CD4-positive, alpha-beta T cell treated with Interferon gamma for 1 hour (primary cell): ENCODE measurements around the gene TNFSF18.
A peak's percentile ranks its signal among the peaks of the same experiment; 100 is the strongest.

Experiments
- DNase-seq: peaks from one replicate; pipeline ENCODE4 v3.0.0-alpha.2; 2020

TNFSF18 gene

DNA sequence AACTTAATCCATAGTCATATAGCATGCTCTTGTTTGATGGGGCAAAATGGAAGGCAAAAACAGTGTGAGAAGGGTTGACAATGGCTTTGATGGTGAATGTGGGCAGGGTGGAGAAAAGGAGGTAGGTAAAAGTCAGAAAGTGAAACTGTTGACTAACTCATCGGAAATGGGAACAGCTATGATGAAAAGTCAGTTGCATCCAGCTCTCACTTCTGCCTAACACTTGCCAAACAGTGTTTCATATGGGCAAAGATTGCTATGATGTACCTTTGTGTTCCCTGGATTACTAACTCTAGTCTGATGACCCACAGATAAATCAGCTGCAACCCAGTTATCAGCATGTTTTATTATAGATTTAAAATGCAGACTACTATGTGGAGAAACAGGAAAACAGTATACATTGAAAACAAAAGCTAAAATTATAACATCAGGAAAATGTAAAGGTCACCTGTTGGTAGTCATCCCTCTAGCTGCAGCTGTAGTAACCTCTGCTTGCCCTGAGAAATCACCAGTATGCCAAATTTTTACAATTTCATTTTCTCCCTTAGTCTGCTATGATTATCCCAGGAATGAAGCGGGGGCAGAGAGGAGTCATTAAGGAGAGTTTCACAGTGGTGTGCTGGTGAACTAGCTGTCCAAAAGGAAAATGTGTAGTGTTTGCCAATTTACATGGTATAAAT is 11.7 kb downstream of the TNFSF18 start:
- no peak for DNase-seq

DNA sequence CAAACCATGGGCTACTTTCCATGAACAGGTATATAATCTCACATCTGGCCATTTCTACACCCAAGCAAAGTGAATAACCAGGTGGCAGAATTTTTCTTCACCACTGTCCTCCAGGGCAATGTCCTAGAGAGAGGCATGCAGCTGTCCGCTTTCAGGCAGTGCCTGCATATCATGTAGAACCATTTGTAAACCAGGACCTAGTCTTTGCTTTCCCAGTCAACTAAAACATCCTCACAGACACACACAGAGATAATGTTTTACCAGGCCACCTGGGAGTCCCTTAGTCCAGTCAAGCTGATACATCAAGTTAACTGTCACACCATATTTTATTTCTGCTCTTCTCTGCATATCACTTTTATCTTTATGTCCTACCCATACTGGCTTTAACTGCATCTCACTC is 26.2 kb downstream of the TNFSF18 start:
- DNase-seq: no peak

GRCh38 chr1:173023343-173023742 is 27.4 kb downstream of the TNFSF18 start:
- DNase-seq: no peak

- no peak for DNase-seq
These were observed 30.5 kb downstream of the TNFSF18 start for GRCh38 chr1:173020138-173020750.

DNA sequence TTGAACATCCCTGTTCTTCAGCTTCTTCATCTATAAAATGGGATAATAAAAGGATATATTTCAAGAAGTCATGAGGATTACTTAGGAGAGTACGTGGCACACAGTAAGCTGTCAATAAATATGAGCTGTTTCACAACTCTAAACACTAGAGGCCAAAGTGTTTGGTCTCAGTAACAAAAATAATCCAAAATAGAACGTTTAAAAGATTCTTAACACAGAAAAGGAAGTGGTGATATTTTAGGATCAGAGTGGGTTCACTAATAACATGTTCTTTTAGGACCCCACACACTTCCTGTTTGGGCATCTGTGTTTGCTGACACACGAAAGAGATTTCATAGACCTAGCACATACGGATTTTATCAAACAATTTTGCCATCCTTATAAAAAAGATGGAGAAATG is 32.9 kb downstream of the TNFSF18 start:
- no peak for DNase-seq

- DNase-seq: no peak
These were observed 34.3 kb downstream of the TNFSF18 start for GRCh38 chr1:173016419-173016818.

DNA sequence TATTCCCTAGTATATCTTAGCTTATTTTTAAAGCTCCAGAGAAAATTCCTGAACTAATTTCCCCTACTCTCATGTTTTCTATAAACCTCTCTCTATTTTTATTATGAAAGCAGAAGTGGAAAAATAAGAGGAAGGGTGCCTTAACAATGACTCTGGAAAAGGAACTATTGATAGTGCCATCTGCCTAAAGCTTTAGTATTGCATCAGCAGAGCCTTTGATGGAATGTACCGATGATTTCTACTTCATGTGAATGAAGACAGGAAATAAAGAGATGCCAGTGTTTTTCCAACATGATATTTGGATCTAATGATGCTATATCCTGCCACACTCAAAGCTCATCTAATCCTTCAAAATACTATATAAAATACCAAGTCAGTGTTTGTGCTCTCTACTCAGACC is 35.1 kb downstream of the TNFSF18 start:
- no peak for DNase-seq

DNA sequence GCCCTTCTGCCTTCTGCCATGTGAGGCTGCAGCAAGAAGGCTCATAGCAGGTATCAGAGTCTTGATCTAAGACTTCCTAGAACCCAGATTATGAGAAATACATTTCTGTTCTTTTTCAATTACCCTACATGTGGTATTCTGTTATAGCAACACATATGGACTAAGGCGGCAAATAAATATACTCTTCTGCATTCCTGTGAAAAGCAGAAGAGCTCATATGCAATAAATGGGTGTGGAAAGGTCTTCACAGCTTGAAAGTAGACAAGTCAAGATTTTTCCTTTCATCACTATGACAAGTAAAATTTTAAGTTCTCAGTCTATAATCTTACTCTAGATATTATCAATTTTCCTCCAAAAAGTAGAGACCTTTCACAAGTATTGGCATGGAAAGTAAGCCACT is 36.6 kb downstream of the TNFSF18 start:
- DNase-seq: no peak

GRCh38 chr1:173012126-173012525 is 38.6 kb downstream of the TNFSF18 start:
- no peak for DNase-seq

DNA sequence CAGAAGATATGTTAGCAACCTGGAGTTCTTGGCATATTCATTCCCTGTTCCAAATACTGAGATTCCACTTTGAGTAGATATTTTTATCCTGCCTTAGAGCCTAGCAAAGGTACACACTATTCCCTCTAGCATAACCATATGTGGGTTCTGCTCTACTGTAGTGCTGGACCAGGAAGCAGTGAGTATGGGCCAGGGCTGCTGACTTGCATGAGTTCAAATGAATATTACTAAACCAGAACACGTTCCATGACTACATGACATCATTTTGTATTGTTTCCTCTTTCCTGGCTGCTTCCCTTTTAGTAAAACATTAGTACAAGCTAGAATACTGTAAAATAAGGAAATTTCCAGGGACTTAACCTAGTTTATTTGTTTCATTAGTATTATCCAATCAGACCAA is 41.1 kb downstream of the TNFSF18 start:
- peak; percentile 24 for DNase-seq

DNA sequence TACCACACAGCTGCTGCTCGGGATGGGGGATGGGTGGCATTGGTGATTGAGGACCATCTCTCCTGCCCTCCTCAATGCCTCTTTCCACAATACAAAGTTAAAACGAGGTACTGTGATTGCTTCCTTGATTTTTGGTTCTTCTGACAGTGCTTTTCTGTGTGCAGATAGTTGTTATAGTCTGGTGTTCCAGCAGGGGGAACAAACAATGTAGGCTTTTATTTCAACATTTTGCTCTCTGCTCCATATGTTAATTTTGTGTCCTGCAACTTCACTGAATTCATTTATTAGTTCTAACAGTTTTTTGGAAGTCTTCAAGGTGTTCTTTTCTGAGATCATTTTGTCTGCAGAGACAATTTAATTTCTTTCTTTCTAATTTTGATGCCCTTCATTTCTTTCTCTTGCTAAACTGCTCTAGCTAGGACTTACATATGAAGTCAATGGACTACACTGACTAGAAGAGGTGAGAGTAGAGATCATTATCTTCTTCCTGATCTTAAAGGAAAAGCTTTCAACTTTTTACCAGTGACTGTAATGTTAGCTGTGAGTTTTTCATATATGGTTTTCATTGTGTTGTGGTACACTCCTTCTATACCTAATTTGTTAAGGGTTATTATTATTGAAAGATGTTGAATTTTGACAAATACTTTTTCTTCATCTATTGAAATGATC is 45.4 kb downstream of the TNFSF18 start:
- no peak for DNase-seq

DNA sequence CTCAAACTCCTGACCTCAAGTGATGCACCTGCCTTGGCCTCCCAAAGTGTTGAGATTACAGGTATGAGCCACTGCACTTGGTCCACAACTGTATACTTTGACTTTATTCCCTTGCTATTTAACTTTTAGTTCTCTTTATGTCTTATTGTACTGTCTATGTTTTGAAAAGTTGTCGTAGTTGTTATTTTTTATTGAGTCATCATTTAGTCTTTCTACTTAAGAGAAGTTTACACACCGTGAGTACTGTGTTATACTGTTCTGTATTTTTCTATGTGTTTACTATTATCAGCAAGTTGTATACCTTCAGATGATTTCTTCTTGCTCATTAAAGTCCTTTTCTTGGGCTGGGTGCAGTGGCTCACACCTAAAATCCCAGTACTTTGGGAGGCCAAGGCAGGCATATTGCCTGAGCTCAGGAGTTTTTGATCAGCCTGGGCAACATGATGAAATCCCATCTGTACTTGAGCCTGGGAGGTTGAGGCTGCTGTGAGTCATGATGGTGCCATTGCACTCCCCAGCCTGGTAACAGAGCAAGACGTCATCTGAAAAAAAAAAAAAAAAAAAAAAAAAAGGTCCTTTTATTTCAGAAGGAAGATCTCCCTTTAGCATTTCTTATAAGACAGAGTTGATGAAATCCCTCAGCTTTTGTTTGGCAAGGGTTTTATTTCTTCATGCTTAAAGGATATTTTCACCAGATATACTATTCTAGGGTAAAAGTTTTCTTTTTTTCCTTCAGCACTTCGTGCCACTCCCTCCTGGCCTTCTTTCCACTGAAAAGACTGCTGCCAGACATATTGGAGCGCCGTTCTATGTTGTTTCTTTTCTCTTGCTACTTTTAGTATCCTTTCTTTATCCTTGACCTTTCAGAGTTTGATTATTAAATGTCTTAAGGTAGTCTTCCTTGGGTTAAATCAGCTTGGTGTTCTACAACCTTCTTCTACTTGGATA is 47.6 kb downstream of the TNFSF18 start:
- DNase-seq: no peak

DNA sequence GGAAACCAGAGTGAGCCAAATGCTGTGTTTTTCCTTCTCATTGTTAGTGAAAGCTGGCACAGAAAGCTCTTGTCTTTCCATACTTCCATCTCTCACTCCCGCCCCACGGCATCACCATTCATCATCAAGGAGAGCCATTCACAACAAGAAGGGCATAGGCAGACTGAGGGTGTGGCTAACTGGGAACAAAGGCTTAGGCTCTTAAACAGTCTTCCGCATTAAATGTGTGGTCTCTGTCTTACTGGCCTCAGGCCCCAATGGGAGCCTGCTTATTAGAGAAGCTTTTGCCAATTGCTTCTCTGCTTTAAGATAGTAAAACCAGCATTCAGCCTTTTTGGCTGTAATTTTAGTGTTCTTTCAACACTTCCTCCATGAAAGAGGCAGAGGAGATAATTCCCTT is 51.4 kb downstream of the TNFSF18 start:
- DNase-seq: no peak

DNA sequence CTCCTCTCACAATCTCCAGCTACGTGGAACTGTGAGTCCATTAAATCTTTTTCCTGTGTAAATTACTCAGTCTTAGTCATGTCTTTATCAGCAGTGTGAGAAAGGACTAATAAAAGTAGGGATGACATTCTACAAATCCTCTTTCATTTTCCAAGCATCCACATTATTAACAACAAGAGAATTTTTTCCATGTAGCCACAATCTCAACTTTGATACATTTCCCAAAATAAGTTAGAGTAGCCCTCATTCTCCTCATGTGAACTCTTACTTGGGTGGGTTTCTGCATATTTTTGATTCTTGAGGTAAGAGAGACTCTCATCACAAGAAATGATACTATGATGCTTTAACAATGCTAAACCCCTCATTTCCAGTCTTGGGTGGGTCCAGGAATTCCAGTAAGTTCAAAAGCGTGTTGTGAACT is 52.8 kb downstream of the TNFSF18 start:
- DNase-seq: no peak

DNA sequence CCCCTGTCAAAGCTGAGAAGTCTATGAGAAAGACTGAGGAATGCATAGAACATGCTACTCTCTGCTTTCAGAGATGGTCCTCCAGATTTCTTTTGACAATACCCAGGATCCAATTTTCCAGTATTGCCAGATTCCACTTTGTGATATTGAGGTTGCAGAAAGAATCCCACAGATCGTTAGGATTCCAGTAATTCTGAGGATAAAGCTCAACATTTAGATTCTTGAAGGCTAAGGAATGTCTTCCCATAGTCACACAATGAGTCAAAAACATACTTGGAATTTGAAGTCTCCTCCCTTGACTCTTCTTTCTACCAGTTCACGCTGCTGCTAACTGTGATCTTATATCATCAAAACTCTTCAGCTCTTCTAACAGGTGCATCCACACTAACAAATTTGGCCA is 57.1 kb downstream of the TNFSF18 start:
- DNase-seq: no peak

DNA sequence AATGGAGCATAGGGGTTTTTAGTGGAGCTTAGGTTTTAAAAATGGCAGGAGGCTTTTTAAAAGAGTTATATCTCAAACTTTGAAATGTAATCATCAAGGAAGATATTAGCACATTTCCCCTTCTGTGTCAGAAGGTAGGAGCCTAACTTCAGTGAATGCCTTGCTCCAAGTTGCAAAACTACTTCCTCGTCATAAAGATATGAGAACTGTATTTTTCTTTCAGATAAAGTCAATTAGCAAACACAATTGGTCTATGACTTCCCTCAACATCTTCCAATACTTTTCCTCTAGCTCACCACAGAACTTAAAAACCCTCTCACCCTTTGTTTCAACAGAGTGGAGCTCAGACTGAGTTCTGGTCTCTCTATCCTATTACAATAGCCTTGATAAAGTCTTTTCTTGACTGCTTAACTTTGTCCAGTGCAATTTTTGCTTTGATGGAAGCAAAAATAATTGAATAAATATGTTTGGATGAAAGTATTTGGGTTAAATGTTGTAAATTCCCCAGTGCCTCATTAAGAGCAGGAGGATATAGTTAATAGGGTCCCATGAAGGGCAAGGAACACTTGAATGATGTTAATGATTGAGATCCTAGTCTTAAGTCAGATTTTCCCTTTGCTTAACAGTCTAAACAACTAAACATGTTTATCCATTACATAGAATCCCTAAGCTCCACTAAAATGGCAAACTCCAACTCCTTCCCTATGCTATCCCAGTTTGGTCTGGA is 58.9 kb downstream of the TNFSF18 start:
- DNase-seq: no peak

- DNase-seq: no peak
These were observed 60.0 kb downstream of the TNFSF18 start for GRCh38 chr1:172990598-172991215.
